RWPE2 (cell line): Measurements from ENCODE around the gene RERE.
"Not testable (repeated sequence)": the region's sequence is repeated elsewhere in the genome, so short reads cannot be mapped to it uniquely, and the experiment has no call there.

Experiments used
- ATAC-seq: fragments of 200-7000 bp; cut with Tn5 transposase; 3 replicates; pipeline ENCODE4 v1.9.1; 2021; ENCODE audit warnings: low read depth
- DNase-seq: peaks from one replicate; pipeline ENCODE4 v3.0.0-alpha.2; 2020; ENCODE audit warnings: low spot score
- H3K27ac ChIP-seq: fragments of 450-650 bp; 2 replicates; pipeline ENCODE4 v1.5.1; 2017; ENCODE audit warnings: mild to moderate bottlenecking; ENCODE audit not compliant: poor library complexity, severe bottlenecking
- H3K27me3 ChIP-seq: fragments of 250-450 bp; sonication (Bioruptor Pico); 2 replicates; pipeline ENCODE4 v1.5.1; 2021; ENCODE audit warnings: mild to moderate bottlenecking, moderate library complexity; ENCODE audit not compliant: insufficient read depth, poor library complexity, severe bottlenecking
- H3K36me3 ChIP-seq: fragments of 250-450 bp; sonication (Bioruptor Pico); 2 replicates; pipeline ENCODE4 v1.5.1; 2020; ENCODE audit warnings: low read depth, mild to moderate bottlenecking, moderate library complexity
- H3K4me1 ChIP-seq: fragments of 250-450 bp; sonication (Bioruptor Pico); 2 replicates; pipeline ENCODE4 v1.5.1; 2021; ENCODE audit warnings: mild to moderate bottlenecking, moderate library complexity; ENCODE audit not compliant: insufficient read depth, poor library complexity, severe bottlenecking
- H3K4me3 ChIP-seq: fragments of 250-450 bp; sonication (Bioruptor Pico); 2 replicates; pipeline ENCODE4 v1.5.1; 2021; ENCODE audit warnings: mild to moderate bottlenecking, moderate library complexity; ENCODE audit not compliant: severe bottlenecking
- H3K9me3 ChIP-seq: fragments of 250-450 bp; sonication (Bioruptor Pico); 2 replicates; pipeline ENCODE4 v1.5.1; 2021; ENCODE audit warnings: mild to moderate bottlenecking, moderate library complexity; ENCODE audit not compliant: severe bottlenecking
- TF ChIP-seq, protein P1 (sequence below): fragments of 450-650 bp; IDR thresholded peaks from one replicate; pipeline ENCODE4 v1.5.1; 2017; ENCODE audit warnings: mild to moderate bottlenecking, moderate library complexity; ENCODE audit not compliant: poor library complexity, severe bottlenecking

RERE gene

DNA sequence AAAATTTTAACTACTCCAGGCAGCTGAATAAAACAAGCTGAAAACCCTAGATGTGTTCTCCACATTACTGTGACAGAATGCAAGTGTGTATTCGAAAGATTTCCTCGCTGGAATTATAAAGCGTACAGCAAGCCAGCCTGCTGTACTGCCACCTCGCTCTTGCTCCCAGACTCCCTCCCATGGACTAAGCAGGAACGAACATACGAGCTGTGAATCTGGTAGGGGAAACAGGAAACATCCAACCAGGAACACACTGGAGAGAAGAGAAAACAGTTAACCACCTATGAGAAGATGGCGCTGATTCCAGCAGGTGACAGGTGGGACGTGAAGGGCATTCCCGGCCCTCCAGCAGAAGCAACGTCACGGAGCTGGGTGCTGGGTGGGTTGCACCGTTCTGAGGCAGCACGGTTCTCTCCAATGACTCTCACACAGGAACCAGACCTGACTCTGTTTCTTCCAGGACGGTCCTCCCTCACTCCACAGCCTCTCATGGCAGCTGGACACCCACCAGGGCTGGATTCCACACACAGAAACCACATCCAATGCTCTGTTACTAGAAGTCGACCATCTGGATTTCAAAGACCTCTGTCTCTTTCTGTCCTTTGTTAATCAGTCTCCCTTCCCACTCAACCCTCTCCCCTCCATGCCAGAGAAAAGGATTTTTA is 219.2 kb downstream of the RERE start:
- H3K36me3 ChIP-seq: no peaks in the 10 kb centered on the region
- H3K9me3 ChIP-seq: no peaks in the 10 kb centered on the region
- H3K27ac ChIP-seq: no peak overlapping the region
- DNase-seq (no peak), ATAC-seq (peak; percentile 54; the same call in 2 of the 3 replicates)
- H3K4me3 ChIP-seq: no peak overlapping the region
- no peaks in the 10 kb centered on the region for H3K4me1 ChIP-seq
- TF ChIP-seq, protein P1, sequence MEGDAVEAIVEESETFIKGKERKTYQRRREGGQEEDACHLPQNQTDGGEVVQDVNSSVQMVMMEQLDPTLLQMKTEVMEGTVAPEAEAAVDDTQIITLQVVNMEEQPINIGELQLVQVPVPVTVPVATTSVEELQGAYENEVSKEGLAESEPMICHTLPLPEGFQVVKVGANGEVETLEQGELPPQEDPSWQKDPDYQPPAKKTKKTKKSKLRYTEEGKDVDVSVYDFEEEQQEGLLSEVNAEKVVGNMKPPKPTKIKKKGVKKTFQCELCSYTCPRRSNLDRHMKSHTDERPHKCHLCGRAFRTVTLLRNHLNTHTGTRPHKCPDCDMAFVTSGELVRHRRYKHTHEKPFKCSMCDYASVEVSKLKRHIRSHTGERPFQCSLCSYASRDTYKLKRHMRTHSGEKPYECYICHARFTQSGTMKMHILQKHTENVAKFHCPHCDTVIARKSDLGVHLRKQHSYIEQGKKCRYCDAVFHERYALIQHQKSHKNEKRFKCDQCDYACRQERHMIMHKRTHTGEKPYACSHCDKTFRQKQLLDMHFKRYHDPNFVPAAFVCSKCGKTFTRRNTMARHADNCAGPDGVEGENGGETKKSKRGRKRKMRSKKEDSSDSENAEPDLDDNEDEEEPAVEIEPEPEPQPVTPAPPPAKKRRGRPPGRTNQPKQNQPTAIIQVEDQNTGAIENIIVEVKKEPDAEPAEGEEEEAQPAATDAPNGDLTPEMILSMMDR: no peak
- no peaks in the 10 kb centered on the region for H3K27me3 ChIP-seq

- Histone ChIP-seq H3K9me3 (no peaks in the 10 kb centered on the region), H3K4me1 (no peaks in the 10 kb centered on the region), H3K27me3 (no peaks in the 10 kb centered on the region), H3K4me3 (no peak overlapping the region), H3K36me3 (no peaks in the 10 kb centered on the region), H3K27ac (no peak overlapping the region)
- ATAC-seq (no peak), DNase-seq (no peak)
- TF ChIP-seq, protein P1: no peak
These were observed 220.0 kb downstream of the RERE start for GRCh38 chr1:8597455-8597854.

GRCh38 chr1:8595941-8596340 is 221.5 kb downstream of the RERE start:
- H3K27ac ChIP-seq: no peak overlapping the region
- H3K36me3 ChIP-seq: no peaks in the 10 kb centered on the region
- DNase-seq: no peak
- TF ChIP-seq, protein P1: no peak
- ATAC-seq: no peak
- H3K27me3 ChIP-seq: no peaks in the 10 kb centered on the region
- H3K4me3 ChIP-seq: no peak overlapping the region
- no peaks in the 10 kb centered on the region for H3K4me1 ChIP-seq
- no peaks in the 10 kb centered on the region for H3K9me3 ChIP-seq

GRCh38 chr1:8595332-8595731 is 222.1 kb downstream of the RERE start:
- Histone ChIP-seq H3K36me3 (no peaks in the 10 kb centered on the region), H3K9me3 (no peaks in the 10 kb centered on the region), H3K4me1 (no peaks in the 10 kb centered on the region), H3K27me3 (no peaks in the 10 kb centered on the region), H3K4me3 (no peak overlapping the region), H3K27ac (no peak overlapping the region)
- no peak for ATAC-seq
- DNase-seq: no peak
- TF ChIP-seq, protein P1: no peak

DNA sequence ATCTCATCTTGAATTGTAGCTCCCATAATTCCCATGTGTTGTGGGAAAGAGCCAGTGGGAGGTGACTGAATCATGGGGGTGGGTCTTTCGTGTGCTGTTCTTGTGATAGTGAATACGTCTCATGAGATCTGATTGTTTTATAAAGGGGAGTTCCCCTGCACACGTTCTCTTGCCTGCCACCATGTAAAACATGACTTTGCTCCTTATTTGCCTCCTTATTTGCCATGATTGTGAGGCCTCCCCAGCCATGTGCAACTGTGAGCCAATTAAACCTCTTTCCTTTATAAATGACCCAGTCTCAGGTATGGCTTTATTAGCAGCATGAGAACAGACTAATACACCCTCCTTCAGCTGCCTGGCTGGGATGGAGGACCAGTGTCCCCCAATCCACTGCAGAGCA is 224.1 kb downstream of the RERE start:
- H3K27ac ChIP-seq, H3K4me1 ChIP-seq, H3K27me3 ChIP-seq, ATAC-seq, H3K4me3 ChIP-seq, H3K36me3 ChIP-seq, H3K9me3 ChIP-seq, DNase-seq: not testable (repeated sequence)
